Activated effector memory CD4-positive, alpha-beta T cell treated with Interleukin-2 at 50 U/mL for 16 hours (primary cell): Measurements from ENCODE around the gene ITFG1.
A peak's percentile ranks its signal among the peaks of the same experiment; 100 is the strongest.
"Not testable (repeated sequence)": the region's sequence is repeated elsewhere in the genome, so short reads cannot be mapped to it uniquely, and the experiment has no call there.

Experiments
- DNase-seq: peaks from one replicate; pipeline ENCODE4 v3.0.0-alpha.2; 2020

Gene ITFG1

GRCh38 chr16:47143677-47144558 lies 316.9 kb downstream of the ITFG1 start, which contains the start of gene NETO2:
Gene NETO2 (minus strand): TSS chr16:47143945. CDS start chr16:47143612, 333 bp downstream.
- peak; percentile 67 for DNase-seq

- DNase-seq, result peak; percentile 59
Measured at GRCh38 chr16:47142821-47143676, 317.8 kb downstream of the ITFG1 start.

- DNase-seq, result no peak
Measured at GRCh38 chr16:47142486-47142820, 318.4 kb downstream of the ITFG1 start.

- DNase-seq, result peak; percentile 77
Measured at GRCh38 chr16:47141773-47142485, 318.9 kb downstream of the ITFG1 start.

GRCh38 chr16:47140686-47141085 lies 320.2 kb downstream of the ITFG1 start:
- no peak for DNase-seq

- no peak for DNase-seq
Measured at GRCh38 chr16:47139561-47140185, 321.2 kb downstream of the ITFG1 start.

GRCh38 chr16:47137925-47138324 lies 322.9 kb downstream of the ITFG1 start:
- DNase-seq, result not testable (repeated sequence)

GRCh38 chr16:47136099-47136842 lies 324.6 kb downstream of the ITFG1 start:
- DNase-seq, result no peak

- DNase-seq, result no peak
Measured at GRCh38 chr16:47134550-47134949, 326.3 kb downstream of the ITFG1 start.

- no peak for DNase-seq
Measured at GRCh38 chr16:47132308-47132707, 328.6 kb downstream of the ITFG1 start.

GRCh38 chr16:47129755-47130435 lies 331.0 kb downstream of the ITFG1 start:
- no peak for DNase-seq

GRCh38 chr16:47127541-47127940 lies 333.3 kb downstream of the ITFG1 start:
- no peak for DNase-seq

GRCh38 chr16:47125757-47126156 lies 335.1 kb downstream of the ITFG1 start:
- no peak for DNase-seq

GRCh38 chr16:47113130-47113529 lies 347.7 kb downstream of the ITFG1 start:
- no peak for DNase-seq

- no peak for DNase-seq
Measured at GRCh38 chr16:47110939-47111338, 349.9 kb downstream of the ITFG1 start.

GRCh38 chr16:47109361-47109760 lies 351.5 kb downstream of the ITFG1 start:
- DNase-seq, result no peak
